HEK293 (cell line): ENCODE data around the gene CARS1.

Experiments used
- GLIS2 ChIP-seq: fragments of 450-650 bp; formaldehyde crosslinking; IDR thresholded peaks from 2 replicates; pipeline ENCODE4 v1.5.1; 2016; ENCODE audit warnings: missing biosample characterization, missing genetic modification characterization
- KLF8 ChIP-seq: fragments of 450-650 bp; formaldehyde crosslinking; IDR thresholded peaks from 2 replicates; pipeline ENCODE4 v1.5.1; 2016; ENCODE audit warnings: missing biosample characterization, missing genetic modification characterization
- MYNN ChIP-seq: fragments of 450-650 bp; formaldehyde crosslinking; IDR thresholded peaks from 2 replicates; pipeline ENCODE4 v1.5.1; 2016; ENCODE audit warnings: missing biosample characterization, missing genetic modification characterization, borderline replicate concordance
- MZF1 ChIP-seq: fragments of 450-650 bp; formaldehyde crosslinking; IDR thresholded peaks from 2 replicates; pipeline ENCODE4 v1.5.1; 2017; ENCODE audit warnings: missing biosample characterization, missing genetic modification characterization, borderline replicate concordance
- YY2 ChIP-seq: fragments of 450-650 bp; formaldehyde crosslinking; IDR thresholded peaks from 2 replicates; pipeline ENCODE4 v1.5.1; 2016; ENCODE audit warnings: missing biosample characterization, missing genetic modification characterization
- ZBTB1 ChIP-seq: fragments of 450-650 bp; formaldehyde crosslinking; IDR thresholded peaks from 2 replicates; pipeline ENCODE4 v1.5.1; 2016; ENCODE audit warnings: missing biosample characterization, missing genetic modification characterization
- ZBTB8A ChIP-seq: fragments of 450-650 bp; formaldehyde crosslinking; IDR thresholded peaks from 2 replicates; pipeline ENCODE4 v1.5.1; 2016; ENCODE audit warnings: missing biosample characterization, missing genetic modification characterization
- ZFP37 ChIP-seq: fragments of 450-650 bp; formaldehyde crosslinking; IDR thresholded peaks from 2 replicates; pipeline ENCODE4 v1.5.1; 2016; ENCODE audit warnings: missing biosample characterization, missing genetic modification characterization
- ZNF138 ChIP-seq: fragments of 450-650 bp; formaldehyde crosslinking; IDR thresholded peaks from 2 replicates; pipeline ENCODE4 v1.5.1; 2016; ENCODE audit warnings: missing biosample characterization, missing genetic modification characterization, borderline replicate concordance
- ZNF248 ChIP-seq: fragments of 450-650 bp; formaldehyde crosslinking; IDR thresholded peaks from 2 replicates; pipeline ENCODE4 v1.5.1; 2017; ENCODE audit warnings: missing biosample characterization, missing genetic modification characterization
- ZNF274 ChIP-seq, 2 experiments: fragments of 200-500 bp in 1 of 2; fragments of 450-650 bp in 1 of 2; sonication (Bioruptor generic) in 1 of 2; formaldehyde crosslinking in 1 of 2; IDR thresholded peaks; 2 replicates each; pipeline versions ENCODE4 v1.5.1 to v1.6.1; 2014 to 2016; ENCODE audit warnings: borderline replicate concordance in 1 of 2, inconsistent platforms in 1 of 2, low read length in 1 of 2, missing biosample characterization in 1 of 2, missing genetic modification characterization in 1 of 2
- ZNF350 ChIP-seq: fragments of 450-650 bp; formaldehyde crosslinking; IDR thresholded peaks from 2 replicates; pipeline ENCODE4 v1.5.0; 2017; ENCODE audit warnings: missing biosample characterization, mild to moderate bottlenecking, missing genetic modification characterization
- ZNF354C ChIP-seq: fragments of 450-650 bp; formaldehyde crosslinking; IDR thresholded peaks from 2 replicates; pipeline ENCODE4 v1.5.1; 2016; ENCODE audit warnings: missing biosample characterization, missing genetic modification characterization, low read depth, borderline replicate concordance
- ZNF366 ChIP-seq: fragments of 450-650 bp; formaldehyde crosslinking; conservative IDR thresholded peaks from 2 replicates; pipeline ENCODE4 v1.5.1; 2016; ENCODE audit warnings: missing biosample characterization, missing genetic modification characterization
- ZNF473 ChIP-seq: fragments of 450-650 bp; formaldehyde crosslinking; IDR thresholded peaks from 2 replicates; pipeline ENCODE4 v1.5.1; 2017; ENCODE audit warnings: missing biosample characterization, missing genetic modification characterization
- ZNF561 ChIP-seq: fragments of 450-650 bp; IDR thresholded peaks from 2 replicates; pipeline ENCODE4 v1.5.1; 2018; ENCODE audit warnings: missing biosample characterization, missing genetic modification characterization, borderline replicate concordance
- ZNF596 ChIP-seq: fragments of 450-650 bp; IDR thresholded peaks from 2 replicates; pipeline ENCODE4 v1.5.0; 2018; ENCODE audit warnings: missing biosample characterization, mild to moderate bottlenecking, missing genetic modification characterization, moderate library complexity
- ZNF654 ChIP-seq: fragments of 450-650 bp; formaldehyde crosslinking; IDR thresholded peaks from 2 replicates; pipeline ENCODE4 v1.5.1; 2016; ENCODE audit warnings: low read depth, missing biosample characterization, missing genetic modification characterization
- ZNF660 ChIP-seq: fragments of 450-650 bp; IDR thresholded peaks from 2 replicates; pipeline ENCODE4 v1.5.1; 2018; ENCODE audit warnings: missing biosample characterization, mild to moderate bottlenecking, missing genetic modification characterization
- ZNF677 ChIP-seq: fragments of 450-650 bp; IDR thresholded peaks from 2 replicates; pipeline ENCODE4 v1.5.0; 2018; ENCODE audit warnings: missing biosample characterization, mild to moderate bottlenecking, missing genetic modification characterization, moderate library complexity
- ZNF792 ChIP-seq: fragments of 450-650 bp; formaldehyde crosslinking; IDR thresholded peaks from 2 replicates; pipeline ENCODE4 v1.5.1; 2016; ENCODE audit warnings: missing biosample characterization, missing genetic modification characterization
- ZNF830 ChIP-seq: fragments of 450-650 bp; IDR thresholded peaks from 2 replicates; pipeline ENCODE4 v1.5.0; 2018; ENCODE audit warnings: missing biosample characterization, missing genetic modification characterization, low read depth, mild to moderate bottlenecking, moderate library complexity
- ZNF837 ChIP-seq: fragments of 450-650 bp; formaldehyde crosslinking; IDR thresholded peaks from 2 replicates; pipeline ENCODE4 v1.5.1; 2016; ENCODE audit warnings: missing biosample characterization, missing genetic modification characterization
- ZSCAN23 ChIP-seq: fragments of 450-650 bp; formaldehyde crosslinking; IDR thresholded peaks from 2 replicates; pipeline ENCODE4 v1.5.1; 2016; ENCODE audit warnings: missing biosample characterization, missing genetic modification characterization
- TF ChIP-seq, protein P1 (sequence below): fragments of 450-650 bp; formaldehyde crosslinking; IDR thresholded peaks from 2 replicates; pipeline ENCODE4 v1.5.1; 2017; ENCODE audit warnings: missing biosample characterization, missing genetic modification characterization
- TF ChIP-seq, protein P2 (sequence below): fragments of 450-650 bp; formaldehyde crosslinking; IDR thresholded peaks from 2 replicates; pipeline ENCODE4 v1.5.1; 2017; ENCODE audit warnings: missing biosample characterization, missing genetic modification characterization
- TF ChIP-seq, protein P3 (sequence below): fragments of 450-650 bp; formaldehyde crosslinking; IDR thresholded peaks from 2 replicates; pipeline ENCODE4 v1.5.1; 2016; ENCODE audit warnings: missing biosample characterization, missing genetic modification characterization
- TF ChIP-seq, protein P4 (sequence below): fragments of 450-650 bp; formaldehyde crosslinking; IDR thresholded peaks from 2 replicates; pipeline ENCODE4 v1.5.1; 2017; ENCODE audit warnings: missing biosample characterization, mild to moderate bottlenecking, missing genetic modification characterization, moderate library complexity
- TF ChIP-seq, protein P5 (sequence below): fragments of 450-650 bp; formaldehyde crosslinking; IDR thresholded peaks from 2 replicates; pipeline ENCODE4; 2016; ENCODE audit warnings: missing biosample characterization, missing genetic modification characterization

The CARS1 gene

DNA sequence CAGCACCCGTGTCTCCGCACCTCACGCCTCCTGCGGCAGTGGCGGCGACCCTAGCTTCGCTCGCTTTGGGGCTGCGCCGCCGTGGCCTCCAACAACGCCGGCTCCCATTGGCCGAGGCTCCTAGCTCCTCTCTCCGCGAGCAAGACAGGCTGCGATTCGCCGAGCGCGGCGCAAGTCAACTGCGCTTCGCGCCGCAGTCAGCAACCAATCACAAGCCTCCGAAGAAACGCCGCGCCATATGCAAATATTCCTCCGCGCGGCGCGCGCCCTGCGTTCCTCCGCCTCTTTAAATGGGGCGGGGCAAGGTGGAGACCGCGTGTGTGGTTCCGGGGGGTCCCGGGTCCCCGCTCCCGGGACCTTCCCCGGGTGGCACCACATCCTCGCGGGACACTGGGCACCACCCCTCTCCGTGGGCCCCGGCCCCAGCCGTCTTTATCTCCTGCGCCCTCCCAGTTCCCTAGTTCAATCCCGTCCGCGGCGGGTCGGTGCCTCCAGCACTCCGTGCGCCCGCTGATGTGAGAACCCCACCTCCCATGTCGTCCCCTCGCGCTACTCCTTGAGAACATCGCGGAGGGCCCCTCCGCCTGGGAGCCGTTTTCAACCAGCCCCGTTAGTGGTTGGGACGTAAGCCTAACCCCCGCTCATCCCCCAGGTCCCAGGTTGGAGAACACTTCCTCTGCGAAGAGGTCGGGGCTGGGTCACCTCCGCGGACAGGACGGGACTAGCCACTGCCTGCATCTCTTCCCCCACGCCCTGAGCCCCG lies 64.8 kb downstream of the CARS1 start, which contains the start of gene NAP1L4 (continued):
- TF ChIP-seq, protein P1, sequence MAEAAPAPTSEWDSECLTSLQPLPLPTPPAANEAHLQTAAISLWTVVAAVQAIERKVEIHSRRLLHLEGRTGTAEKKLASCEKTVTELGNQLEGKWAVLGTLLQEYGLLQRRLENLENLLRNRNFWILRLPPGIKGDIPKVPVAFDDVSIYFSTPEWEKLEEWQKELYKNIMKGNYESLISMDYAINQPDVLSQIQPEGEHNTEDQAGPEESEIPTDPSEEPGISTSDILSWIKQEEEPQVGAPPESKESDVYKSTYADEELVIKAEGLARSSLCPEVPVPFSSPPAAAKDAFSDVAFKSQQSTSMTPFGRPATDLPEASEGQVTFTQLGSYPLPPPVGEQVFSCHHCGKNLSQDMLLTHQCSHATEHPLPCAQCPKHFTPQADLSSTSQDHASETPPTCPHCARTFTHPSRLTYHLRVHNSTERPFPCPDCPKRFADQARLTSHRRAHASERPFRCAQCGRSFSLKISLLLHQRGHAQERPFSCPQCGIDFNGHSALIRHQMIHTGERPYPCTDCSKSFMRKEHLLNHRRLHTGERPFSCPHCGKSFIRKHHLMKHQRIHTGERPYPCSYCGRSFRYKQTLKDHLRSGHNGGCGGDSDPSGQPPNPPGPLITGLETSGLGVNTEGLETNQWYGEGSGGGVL = 0 out of 2 replicates have a peak, but pooled peaks have one; percentile 23
- TF ChIP-seq ZNF274 (IDR thresholded peaks at IDR 0.05; ENCODE audit: low read length) (no peak), ZNF274 (tag by site-specific recombination; IDR thresholded peaks at IDR 0.05; ENCODE audit: borderline replicate concordance) (no peak), ZNF660 (tag by site-specific recombination) (peak; percentile 26; the same call in 1 of the 2 replicates), ZNF473 (tag by site-specific recombination) (no peak), ZBTB8A (tag by site-specific recombination) (peak; percentile 43; the same call in 1 of the 2 replicates), KLF8 (tag by site-specific recombination) (peak; percentile 86), ZFP37 (no peak), ZNF354C (tag by site-specific recombination) (no peak), ZNF561 (peak; percentile 70; the same call in 1 of the 2 replicates), ZBTB1 (tag by site-specific recombination) (no peak), ZNF830 (no peak), ZSCAN23 (0 out of 2 replicates have a peak, but pooled peaks have one; percentile 13), ZNF654 (tag by site-specific recombination) (no peak), ZNF366 (tag by site-specific recombination) (no peak), ZNF350 (no peak), GLIS2 (tag by site-specific recombination) (peak; percentile 98), YY2 (no peak), ZNF792 (tag by site-specific recombination) (no peak), ZNF248 (tag by site-specific recombination) (no peak), MZF1 (no peak), ZNF677 (tag by site-specific recombination) (no peak), ZNF138 (no peak), ZNF596 (tag by site-specific recombination) (no peak), ZNF837 (tag by site-specific recombination) (no peak), MYNN (tag by site-specific recombination) (no peak)
- TF ChIP-seq, protein P2, sequence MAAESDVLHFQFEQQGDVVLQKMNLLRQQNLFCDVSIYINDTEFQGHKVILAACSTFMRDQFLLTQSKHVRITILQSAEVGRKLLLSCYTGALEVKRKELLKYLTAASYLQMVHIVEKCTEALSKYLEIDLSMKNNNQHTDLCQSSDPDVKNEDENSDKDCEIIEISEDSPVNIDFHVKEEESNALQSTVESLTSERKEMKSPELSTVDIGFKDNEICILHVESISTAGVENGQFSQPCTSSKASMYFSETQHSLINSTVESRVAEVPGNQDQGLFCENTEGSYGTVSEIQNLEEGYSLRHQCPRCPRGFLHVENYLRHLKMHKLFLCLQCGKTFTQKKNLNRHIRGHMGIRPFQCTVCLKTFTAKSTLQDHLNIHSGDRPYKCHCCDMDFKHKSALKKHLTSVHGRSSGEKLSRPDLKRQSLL = no peak
- TF ChIP-seq, protein P3, sequence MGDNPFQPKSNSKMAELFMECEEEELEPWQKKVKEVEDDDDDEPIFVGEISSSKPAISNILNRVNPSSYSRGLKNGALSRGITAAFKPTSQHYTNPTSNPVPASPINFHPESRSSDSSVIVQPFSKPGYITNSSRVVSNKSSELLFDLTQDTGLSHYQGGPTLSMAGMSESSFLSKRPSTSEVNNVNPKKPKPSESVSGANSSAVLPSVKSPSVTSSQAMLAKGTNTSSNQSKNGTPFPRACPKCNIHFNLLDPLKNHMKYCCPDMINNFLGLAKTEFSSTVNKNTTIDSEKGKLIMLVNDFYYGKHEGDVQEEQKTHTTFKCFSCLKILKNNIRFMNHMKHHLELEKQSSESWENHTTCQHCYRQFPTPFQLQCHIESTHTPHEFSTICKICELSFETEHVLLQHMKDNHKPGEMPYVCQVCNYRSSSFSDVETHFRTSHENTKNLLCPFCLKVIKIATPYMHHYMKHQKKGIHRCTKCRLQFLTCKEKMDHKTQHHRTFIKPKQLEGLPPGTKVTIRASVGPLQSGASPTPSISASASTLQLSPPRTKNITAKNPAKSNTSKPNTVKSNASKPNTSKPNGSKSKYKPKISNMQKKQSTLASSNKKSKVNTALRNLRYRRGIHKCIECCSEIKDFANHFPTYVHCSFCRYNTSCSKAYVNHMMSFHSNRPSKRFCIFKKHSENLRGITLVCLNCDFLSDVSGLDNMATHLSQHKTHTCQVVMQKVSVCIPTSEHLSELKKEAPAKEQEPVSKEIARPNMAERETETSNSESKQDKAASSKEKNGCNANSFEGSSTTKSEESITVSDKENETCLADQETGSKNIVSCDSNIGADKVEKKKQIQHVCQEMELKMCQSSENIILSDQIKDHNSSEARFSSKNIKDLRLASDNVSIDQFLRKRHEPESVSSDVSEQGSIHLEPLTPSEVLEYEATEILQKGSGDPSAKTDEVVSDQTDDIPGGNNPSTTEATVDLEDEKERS (tag by site-specific recombination) = no peak
- TF ChIP-seq, protein P4, sequence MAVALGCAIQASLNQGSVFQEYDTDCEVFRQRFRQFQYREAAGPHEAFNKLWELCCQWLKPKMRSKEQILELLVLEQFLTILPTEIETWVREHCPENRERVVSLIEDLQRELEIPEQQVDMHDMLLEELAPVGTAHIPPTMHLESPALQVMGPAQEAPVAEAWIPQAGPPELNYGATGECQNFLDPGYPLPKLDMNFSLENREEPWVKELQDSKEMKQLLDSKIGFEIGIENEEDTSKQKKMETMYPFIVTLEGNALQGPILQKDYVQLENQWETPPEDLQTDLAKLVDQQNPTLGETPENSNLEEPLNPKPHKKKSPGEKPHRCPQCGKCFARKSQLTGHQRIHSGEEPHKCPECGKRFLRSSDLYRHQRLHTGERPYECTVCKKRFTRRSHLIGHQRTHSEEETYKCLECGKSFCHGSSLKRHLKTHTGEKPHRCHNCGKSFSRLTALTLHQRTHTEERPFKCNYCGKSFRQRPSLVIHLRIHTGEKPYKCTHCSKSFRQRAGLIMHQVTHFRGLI = no peak
- TF ChIP-seq, protein P5, sequence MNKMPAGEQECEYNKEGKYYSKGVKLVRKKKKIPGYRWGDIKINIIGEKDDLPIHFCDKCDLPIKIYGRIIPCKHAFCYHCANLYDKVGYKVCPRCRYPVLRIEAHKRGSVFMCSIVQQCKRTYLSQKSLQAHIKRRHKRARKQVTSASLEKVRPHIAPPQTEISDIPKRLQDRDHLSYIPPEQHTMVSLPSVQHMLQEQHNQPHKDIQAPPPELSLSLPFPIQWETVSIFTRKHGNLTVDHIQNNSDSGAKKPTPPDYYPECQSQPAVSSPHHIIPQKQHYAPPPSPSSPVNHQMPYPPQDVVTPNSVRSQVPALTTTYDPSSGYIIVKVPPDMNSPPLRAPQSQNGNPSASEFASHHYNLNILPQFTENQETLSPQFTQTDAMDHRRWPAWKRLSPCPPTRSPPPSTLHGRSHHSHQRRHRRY (tag by site-specific recombination) = no peak
